Activated CD4-positive, alpha-beta T cell treated with anti-CD3 and anti-CD28 coated beads, Interleukin-2, Interleukin-4, amounts not matched to agents 100 ng/mL and 50 ng/mL, durations not matched to agents 16 hours and 8 hours (primary cell): ENCODE measurements around the gene NKX2-3.

Experiments used
- DNase-seq: peaks from one replicate; pipeline ENCODE4 v3.0.0-alpha.2; 2020; ENCODE audit warnings: low spot score

NKX2-3 gene

GRCh38 chr10:99526861-99527504 is 5.8 kb upstream of the NKX2-3 start:
- no peak for DNase-seq

- no peak for DNase-seq
These were observed 4.9 kb upstream of the NKX2-3 start for GRCh38 chr10:99527526-99528493.

DNA sequence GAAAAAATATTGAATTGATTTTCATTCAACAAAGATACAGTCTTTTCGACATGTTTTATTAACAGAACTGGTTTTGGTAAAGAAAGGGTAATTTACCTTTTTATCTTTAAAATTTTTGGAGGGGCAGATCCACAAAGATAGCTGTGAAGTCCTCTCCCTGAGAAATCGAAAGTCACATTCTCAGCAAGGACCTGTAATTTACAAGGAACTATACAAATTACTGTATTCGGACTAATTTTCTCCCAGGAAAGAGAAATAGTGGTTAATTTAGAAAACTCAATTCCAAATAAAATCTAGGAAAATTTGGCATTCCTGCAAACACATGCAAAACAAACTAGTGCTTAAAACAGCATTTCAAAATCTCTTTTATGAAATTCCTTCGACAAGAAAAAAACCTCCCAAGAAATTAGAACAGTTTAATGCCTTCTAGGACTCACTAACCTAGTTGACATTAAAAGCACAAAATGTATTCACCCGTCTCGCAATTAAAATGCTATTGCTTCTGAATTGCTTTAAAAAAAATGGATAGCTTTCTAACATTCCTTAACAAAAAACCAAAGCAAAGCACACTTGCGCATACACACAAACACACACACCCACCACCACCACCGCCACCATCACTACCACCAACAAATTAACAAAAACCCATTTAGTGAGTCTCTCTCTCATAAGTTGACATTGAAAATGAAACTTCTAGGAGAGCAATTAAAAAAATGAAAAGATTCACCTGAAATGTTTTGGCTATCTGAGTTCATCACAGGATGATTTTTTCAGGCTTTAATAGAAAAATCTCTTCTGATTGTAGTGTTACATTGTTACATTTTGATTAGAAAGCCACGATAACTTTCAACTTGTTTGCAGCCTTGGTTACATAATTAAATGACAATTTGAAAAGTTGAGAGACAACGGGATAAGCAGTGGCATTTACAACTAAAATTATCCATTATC is 4.0 kb upstream of the NKX2-3 start:
- no peak for DNase-seq

- DNase-seq, result no peak
These were observed 3.1 kb upstream of the NKX2-3 start for GRCh38 chr10:99529591-99530107.

- no peak for DNase-seq
These were observed 2.4 kb upstream of the NKX2-3 start for GRCh38 chr10:99530108-99531025.

DNA sequence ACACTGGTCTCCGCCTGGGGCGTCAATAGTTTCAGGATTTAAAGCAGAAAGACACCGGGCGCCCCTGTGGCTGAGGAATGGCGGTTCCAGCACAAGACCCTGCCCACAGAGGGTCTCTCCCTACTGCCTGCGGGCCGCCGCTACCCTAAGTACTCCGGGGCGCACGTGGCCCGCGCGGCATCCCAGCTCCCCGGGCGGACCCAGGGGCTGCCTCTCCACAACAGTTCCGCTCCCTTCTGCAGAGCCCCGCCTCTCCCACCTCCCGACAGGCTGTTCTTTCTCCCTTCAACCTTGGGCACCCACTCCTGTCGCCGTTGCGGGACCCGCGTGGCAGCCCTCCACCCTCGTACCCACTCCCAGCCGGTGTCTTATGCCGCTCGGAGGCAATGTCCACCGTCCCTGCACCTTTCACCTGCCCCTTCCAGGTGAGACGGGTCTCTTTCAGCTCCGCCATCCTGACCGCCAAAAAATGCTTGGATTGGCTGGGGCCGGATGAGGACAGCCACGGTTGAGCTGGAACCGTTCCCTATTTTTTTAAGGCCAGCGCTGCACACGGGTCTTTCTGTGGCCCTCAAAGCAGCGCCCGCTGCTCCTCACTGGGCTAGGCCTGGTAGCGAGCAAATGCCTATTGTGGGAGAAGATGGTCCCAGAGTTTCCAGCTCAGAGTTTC is 1.6 kb upstream of the NKX2-3 start:
- DNase-seq, result no peak

- DNase-seq, result no peak
These were observed 797 bp upstream of the NKX2-3 start for GRCh38 chr10:99531696-99532593.

- no peak for DNase-seq
These were observed 1.0 kb downstream of the NKX2-3 start for GRCh38 chr10:99533496-99534449.

DNA sequence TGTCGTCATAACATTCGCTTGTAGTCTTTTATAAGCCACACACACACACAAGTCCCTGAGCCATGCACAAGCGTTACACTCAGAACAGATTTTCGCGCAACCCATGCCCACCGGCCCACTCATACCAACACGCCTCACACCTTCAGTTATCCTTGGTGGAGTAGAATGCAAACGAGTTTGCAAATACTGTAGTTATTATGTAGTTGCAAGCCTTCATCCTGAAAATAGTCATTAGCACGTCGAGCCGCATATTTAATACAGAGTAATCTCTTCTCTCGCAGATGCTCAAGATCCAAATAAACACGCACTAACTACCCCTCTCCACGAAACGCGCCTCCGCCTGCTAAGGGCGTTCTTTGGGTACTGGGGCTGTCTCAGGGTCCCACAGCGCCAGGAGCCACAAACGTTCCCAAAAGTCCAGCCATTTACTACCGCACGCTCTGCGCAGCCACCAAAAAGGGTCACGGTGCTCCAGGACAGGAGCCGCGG is 1.8 kb downstream of the NKX2-3 start:
- no peak for DNase-seq

DNA sequence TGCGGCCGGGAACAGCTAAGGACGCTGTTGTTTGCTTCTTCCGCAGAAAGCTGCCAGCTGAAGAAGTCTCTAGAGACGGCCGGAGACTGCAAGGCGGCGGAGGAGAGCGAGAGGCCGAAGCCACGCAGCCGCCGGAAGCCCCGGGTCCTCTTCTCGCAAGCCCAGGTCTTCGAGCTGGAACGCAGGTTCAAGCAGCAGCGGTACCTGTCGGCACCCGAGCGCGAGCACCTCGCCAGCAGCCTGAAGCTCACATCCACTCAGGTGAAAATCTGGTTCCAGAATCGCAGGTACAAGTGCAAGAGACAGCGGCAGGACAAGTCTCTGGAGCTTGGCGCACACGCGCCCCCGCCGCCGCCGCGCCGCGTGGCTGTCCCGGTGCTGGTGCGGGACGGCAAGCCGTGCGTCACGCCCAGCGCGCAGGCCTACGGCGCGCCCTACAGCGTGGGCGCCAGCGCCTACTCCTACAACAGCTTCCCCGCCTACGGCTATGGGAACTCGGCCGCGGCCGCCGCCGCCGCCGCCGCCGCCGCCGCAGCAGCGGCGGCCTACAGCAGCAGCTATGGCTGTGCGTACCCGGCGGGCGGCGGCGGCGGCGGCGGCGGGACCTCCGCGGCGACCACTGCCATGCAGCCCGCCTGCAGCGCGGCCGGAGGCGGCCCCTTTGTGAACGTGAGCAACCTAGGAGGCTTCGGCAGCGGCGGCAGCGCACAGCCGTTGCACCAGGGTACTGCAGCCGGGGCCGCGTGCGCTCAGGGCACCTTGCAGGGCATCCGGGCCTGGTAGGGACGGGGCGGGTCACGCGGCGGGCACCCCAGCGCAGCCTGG is 2.4 kb downstream of the NKX2-3 start:
- no peak for DNase-seq

GRCh38 chr10:99535764-99536337 is 3.1 kb downstream of the NKX2-3 start:
- no peak for DNase-seq

- DNase-seq, result no peak
These were observed 3.8 kb downstream of the NKX2-3 start for GRCh38 chr10:99536338-99537085.

- no peak for DNase-seq
These were observed 4.6 kb downstream of the NKX2-3 start for GRCh38 chr10:99537086-99537988.

GRCh38 chr10:99537989-99538917 is 5.5 kb downstream of the NKX2-3 start:
- DNase-seq, result no peak
